Measurements from ENCODE around the gene IL1RAP.
"Not testable (repeated sequence)": the region's sequence is repeated elsewhere in the genome, so short reads cannot be mapped to it uniquely, and the experiment has no call there.

DNA sequence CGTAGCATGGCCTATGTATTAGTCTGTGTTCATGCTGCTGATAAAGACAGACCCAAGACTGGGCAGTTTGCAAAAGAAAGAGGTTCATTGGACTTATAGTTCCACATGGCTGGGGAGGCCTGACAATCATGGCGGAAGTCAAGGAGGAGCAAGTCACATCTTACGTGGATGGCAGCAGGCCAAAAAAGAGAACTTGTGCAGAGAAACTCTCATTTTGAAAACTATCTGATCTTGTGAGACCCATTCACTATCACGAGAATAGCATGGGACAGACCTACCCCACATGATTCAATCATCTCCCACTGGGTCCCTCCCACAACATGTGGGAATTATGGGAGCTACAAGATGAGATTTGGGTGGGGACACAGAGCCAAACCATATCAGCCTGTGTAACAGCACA is 4.6 kb downstream of the IL1RAP start:
- TF ChIP-seq, protein P1, sequence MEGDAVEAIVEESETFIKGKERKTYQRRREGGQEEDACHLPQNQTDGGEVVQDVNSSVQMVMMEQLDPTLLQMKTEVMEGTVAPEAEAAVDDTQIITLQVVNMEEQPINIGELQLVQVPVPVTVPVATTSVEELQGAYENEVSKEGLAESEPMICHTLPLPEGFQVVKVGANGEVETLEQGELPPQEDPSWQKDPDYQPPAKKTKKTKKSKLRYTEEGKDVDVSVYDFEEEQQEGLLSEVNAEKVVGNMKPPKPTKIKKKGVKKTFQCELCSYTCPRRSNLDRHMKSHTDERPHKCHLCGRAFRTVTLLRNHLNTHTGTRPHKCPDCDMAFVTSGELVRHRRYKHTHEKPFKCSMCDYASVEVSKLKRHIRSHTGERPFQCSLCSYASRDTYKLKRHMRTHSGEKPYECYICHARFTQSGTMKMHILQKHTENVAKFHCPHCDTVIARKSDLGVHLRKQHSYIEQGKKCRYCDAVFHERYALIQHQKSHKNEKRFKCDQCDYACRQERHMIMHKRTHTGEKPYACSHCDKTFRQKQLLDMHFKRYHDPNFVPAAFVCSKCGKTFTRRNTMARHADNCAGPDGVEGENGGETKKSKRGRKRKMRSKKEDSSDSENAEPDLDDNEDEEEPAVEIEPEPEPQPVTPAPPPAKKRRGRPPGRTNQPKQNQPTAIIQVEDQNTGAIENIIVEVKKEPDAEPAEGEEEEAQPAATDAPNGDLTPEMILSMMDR (IDR thresholded peaks at IDR 0.05), result not testable (repeated sequence)
- TF ChIP-seq POLR2A (IDR thresholded peaks at IDR 0.05), result not testable (repeated sequence)
